Measurements from ENCODE around the gene ZCCHC14.
"Not testable (repeated sequence)": the region's sequence is repeated elsewhere in the genome, so short reads cannot be mapped to it uniquely, and the experiment has no call there.

The ZCCHC14 gene

DNA sequence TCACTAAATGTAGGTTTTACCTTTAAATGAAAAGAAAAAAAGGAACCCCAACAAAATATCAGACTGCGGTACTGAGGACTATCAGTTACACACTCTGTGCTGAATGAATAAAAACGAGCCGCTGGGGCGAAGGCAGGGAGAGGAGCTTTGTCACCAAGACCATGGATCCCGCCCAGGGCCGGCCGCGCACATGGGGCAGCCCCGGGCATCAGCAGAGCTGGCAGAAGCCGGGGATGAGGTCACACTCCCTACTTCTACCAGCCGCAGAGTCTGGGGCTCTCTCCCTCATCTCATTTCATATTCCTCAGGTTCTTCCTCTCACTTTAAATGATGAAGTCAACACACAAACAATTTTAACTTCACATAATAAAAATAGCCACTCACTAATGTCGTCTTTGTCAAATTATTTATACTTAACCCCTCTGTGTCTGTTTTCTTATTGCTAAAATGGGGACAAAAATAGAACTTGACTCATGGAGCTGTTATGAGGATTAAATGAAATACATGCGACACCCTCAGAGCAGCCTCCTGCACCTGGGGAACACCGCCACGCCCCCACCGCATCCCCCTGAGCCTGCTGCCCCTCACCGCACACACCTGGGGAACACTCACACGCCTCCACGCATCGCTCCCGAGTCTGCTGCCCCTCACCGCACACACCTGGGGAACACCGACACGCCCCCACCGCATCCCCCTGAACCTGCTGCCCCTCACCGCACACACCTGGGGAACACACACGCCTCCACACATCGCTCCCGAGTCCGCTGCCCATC is 15.4 kb downstream of the ZCCHC14 start:
- not testable (repeated sequence) for DNase-seq (ENCODE audit: low read depth)

DNA sequence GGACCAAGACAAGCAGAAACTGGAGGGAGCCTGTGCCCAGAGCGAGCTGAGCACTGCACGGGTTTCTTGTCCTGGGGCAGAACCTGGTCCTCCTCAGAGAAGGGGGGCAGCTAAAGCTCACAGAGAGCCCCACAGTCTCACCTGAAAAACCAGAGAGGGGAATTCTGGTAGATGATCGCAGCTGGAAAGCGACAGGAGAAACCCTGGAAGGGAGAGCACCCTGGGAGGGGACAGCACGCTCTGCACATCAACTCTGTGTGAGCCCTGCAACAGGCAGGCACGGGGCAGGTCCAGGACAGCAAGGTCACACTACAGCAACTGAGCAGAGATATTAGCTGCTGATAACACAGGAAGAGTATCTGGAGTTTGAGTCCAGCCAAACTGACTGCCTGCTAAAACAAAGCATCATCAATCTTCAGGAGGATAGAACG is 18.2 kb downstream of the ZCCHC14 start:
- no peak for DNase-seq (ENCODE audit: low read depth)

DNA sequence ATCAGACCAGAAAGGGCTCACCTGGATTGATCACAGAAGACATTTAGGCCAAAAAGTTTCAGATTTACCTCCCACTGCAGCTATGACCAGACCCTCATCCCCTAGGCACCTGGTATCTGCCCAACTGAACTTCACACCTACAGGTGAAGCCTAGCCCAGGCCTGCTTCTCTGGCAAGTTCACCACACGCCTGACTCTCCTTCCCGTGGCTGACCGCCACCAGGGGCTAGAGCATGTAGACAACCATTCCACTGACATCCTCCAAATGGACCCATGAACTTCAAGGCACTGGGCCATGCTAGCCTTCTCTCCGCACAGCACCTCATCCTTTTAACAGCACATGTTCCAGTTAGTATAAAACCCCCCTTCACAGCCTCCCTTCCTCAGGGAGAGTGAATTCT is 18.8 kb downstream of the ZCCHC14 start:
- DNase-seq (ENCODE audit: low read depth), result no peak

DNA sequence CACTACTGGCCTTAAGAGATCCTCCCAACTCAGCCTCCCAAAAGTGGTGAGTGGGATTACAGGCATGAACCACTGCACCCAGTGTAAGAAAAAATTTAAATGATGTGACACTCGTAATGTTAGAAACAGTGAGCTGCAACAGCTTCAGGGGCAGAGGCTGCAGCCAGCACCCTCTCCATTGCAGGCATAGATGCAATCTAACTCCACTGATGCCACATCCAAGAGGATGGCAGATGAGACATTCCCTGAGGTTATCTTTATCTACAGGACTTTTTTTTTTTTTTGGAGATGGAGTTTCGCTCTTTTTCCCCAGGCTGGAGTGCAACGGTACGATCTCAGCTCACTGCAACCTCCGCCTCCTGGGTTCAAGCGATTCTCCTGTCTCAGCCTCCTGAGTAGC is 19.9 kb downstream of the ZCCHC14 start:
- DNase-seq (ENCODE audit: low read depth), result no peak

DNA sequence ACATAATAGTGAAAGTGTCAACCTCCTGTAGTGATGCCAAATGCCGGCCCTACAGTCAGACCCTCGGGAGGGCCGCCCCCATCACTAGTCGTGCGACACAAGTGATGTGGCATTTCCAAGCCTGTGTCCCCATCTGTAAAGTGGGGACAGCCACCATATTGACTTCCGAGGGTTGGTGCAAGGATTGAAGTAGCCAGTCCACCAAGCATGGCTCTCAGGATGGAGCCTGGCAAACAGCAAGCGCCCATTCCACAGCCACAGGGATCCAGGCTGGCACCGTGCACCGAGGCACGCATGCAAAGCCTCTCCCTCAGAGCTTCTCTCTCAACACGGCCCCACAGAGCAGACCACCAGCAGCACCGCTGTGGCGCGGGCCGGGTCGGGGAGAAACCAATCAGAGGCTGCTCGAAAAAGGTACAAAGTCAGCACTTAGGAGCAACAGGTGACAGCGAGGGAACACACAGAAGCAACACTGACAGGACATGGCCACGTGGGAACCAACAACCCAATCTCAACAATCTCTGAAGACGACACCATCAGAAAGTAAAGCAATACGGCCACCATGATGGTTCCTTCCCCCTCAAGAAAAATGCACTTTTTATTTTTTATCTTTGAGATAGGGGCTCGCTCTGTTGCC is 20.6 kb downstream of the ZCCHC14 start:
- no peak for DNase-seq (ENCODE audit: low read depth)

DNA sequence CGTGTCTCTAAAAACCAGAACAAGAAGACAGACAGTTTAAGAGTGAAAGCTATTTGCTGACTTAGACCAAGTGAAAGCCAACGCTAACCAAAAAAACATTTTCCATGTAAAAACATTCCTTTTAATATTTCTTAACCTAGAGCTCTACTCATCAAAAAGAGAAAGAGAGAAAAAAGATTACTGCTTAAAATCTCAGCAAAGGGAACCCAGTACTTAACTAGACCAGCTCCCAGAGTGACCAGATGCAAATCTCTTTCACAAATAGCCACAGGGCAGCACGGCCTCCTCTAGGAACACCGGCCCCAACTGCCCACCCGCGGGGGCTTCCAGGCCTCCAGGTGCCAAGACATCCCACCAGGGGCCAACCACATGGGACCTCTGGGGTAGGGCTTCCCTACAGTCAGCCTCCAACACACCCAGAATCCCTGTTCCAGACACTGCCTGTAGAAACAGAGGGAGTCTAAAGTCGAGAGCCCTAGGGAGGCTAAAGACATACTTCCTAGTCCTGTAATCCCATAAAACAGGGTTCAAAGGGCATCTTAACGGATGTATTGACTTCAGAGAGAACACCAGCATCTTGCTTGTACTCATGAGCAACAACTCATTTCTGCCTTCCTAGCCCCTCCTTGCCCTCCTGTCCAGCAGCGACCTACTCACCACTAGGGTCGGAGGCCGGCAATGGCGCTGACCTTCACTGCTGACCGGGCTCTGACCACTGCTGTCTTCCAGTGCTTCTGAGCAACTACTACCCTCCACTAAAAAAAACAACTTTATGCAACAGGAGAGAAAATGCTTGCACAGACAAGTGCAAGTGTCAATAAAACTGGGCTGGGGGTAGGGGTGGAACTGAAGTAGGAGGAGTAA is 21.3 kb downstream of the ZCCHC14 start:
- no peak for DNase-seq (ENCODE audit: low read depth)

DNA sequence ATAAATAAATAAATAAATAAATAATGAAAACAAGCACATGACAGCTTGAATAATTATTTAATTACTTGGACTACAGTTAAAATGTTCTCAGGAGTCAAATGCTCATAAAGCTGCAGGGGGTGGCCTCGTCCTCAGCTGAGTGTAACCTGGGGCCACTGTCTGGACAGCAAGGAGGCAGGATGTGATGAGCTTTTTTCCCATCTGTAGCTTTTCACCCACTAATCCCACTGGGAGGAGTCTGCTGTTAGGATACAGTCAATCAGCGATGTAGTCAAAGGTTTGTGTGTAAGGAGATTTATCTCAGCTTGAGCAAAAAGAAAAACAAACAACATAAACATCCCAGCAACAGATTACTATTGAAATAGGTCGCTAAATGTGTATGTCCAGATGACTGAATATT is 22.5 kb downstream of the ZCCHC14 start:
- no peak for DNase-seq (ENCODE audit: low read depth)

DNA sequence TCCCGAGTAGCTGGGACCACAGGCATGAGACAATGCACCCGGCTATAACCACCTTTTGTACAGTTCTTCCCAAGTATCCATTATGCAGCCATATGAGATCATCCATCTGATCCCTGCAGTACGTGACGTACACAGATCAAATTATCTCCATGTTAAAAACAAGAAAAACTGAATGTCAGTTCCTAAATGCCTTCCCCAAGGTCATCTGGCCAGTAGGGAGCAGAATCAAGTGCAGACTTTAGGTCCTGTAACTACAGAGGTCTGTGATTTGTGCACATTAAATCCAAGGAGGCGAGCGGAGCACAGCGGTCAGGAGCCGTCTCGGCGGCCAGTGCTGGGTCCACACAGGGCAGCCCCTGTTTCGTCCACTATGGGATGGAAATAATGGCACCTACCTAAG is 23.7 kb downstream of the ZCCHC14 start:
- no peak for DNase-seq (ENCODE audit: low read depth)

DNA sequence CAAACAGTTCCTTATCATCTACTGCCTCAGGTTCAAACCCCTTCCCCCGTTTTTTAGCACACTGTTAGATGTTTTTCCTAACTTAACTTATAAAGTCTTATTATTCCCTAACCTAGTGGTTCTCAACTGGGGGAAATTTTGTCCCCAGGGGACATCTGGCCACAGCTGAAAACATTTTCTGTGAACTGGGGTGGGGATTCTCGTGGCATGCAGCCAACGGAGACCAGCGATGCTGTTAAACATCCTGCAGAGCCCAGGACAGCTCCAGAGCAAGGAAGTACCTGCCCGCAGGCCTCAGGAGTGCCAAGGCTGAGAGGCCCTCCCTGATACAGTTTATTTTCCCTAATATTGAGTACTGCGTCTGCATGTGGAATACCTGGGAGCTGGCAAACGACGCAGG is 24.3 kb downstream of the ZCCHC14 start:
- DNase-seq (ENCODE audit: low read depth), result no peak

DNA sequence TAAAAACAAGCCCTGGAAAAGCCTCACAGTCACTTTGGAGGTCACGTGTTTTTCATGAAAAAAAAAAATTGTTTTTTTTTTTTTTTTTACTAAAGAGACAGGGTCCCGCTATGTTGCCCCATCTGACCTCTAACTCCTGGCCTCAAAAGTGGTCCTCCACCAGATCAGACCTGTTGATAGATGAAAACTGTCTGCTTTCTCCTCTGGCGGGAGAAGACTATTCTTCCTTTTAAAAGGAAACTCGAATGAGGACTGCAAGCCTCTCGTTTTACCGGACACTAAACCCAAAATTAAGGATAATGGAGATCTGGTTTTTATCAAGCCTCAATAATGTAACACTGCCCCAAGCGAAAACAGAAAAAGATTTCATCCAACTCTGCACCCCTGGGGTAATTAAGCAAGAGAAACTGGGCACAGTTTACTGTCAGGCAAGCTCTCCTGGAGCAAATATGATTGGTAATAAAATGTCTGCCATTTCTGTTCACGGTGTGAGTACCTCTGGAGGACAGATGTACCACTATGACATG is 25.8 kb downstream of the ZCCHC14 start:
- DNase-seq (ENCODE audit: low read depth), result no peak

DNA sequence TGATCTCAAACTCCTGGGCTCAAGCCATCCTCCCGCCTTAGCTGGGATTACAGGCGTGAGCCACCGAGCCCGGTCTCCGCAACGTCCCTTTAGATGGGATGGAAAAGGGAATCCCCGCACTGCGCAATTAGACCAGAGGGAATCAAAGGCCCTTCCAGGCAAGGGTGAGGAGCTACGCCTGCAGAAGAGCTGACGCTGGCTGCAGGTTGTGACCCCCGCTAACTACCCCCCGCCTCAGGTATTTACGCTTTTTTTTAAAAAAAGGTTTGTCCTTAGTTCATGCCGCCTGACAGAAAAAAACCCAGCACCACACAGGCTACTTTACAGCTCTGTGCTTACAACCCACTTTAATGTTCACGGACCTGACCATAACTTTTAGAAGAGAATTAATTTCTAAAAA is 26.9 kb downstream of the ZCCHC14 start:
- no peak for DNase-seq (ENCODE audit: low read depth)

DNA sequence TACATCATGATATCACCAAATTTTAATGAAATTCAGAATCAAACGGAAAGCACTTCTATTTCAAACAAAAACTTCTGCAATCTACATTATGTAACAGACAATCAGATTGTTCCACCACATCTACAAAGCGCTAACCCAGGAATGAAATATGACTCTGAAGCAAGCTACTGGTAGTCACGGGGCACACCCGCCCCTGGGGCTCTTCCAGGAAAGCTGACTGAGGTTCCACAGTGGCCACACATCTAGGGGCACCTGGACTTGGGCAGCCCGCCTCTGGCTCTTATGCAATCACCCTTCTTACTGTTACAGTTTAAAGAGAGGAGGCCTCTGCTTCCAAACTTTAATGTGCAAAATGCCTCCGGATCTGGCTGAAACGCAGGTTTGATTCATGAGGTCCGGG is 27.5 kb downstream of the ZCCHC14 start:
- DNase-seq (ENCODE audit: low read depth), result no peak

DNA sequence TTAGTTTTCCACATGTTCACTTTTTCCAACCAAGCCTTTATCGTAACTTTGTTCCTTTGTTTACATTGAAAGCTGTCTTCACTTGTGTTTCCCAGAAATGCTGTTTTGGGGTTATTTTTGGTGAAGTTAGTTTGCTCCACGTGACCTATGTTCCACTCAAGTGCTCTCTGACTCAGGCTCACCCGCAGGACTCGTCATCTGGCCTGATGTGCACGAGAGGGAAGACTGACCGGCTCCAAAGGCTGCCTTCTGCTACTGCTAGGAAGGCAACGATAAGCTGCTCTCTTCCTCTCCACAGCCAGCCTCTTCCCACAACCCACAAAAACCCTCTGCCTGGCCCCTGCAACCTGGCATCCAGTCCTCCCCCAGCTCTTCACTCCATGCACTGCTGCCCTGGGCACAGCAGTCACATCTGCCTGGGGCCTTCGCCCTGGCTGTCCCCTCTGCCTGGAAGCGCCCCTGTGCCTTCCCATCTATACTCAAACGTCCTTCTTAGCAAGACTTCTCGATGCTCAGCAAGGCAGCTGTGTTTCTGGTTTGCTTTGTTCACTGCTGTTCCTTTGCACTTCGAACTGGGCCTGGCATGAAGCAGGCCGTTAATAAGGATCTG is 28.0 kb downstream of the ZCCHC14 start:
- peak; percentile 51 for DNase-seq (ENCODE audit: low read depth)

DNA sequence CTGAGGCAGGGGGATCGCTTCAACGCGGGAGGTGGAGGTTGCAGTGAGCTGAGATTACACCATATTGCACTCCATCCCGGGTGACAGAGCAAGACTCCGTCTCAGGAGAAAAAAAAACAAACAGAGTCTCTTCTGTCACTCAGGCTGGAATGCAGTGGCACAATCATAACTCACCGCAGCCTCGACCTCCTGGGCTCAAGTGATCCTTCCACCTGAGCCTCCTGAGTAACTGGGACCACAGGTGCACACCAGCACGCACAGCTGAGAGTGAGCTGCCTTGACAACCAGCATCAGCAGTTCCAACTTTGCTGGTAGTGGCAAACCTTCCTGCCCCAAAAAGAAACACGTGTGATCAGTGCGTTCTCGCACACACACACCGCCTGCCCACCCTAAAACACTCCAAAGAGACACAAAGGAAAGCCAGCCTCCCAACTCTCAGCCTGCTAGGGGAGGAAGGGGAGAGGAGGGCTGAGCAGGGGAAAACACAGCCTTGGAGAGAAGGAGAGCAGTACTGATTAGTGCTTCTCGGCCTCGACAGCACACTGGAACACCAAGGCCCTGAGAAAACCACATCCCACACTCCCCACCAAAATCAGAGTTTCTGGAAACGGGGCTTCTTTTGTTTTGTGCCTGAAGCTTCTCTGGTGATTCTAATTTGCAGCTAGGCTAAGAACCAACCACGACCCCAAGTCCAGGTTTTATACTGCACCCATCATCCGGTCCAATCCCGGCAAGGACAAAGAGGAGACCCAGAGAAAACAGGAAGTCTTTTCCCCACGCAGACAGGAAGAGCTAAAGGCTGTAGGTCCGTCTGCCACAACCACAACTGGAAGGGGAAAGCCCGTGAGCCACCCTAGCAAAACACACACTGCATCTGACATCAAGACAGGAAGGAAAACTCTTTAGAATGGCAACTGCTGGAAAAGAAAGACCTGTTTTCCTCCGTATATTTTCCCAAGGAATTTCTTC is 28.8 kb downstream of the ZCCHC14 start:
- DNase-seq (ENCODE audit: low read depth), result no peak

DNA sequence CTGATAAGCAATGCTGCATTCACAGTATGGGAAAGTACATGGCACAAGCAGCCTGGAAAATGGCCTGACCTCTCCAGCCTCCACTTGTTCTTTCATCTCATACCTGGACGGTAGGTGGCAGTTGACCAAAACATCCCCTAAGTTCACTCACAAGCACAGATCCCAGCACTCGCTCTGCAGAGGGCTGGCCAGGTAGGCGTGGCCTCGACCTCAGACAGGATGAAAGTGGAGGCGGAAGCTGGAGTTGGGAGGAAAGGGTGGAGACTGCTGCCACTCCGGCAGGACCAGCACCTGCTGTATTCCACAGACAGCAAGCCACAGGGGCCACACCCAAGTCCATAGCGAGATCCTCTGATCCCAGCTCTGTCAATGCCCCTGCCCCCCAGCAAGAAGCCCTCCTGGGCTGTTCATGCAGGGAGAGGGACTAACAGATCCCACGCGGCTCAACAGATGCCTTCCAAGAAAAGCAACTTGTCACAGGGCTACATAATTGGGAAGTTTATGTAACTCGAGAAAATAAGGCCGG is 31.3 kb downstream of the ZCCHC14 start:
- no peak for DNase-seq (ENCODE audit: low read depth)

DNA sequence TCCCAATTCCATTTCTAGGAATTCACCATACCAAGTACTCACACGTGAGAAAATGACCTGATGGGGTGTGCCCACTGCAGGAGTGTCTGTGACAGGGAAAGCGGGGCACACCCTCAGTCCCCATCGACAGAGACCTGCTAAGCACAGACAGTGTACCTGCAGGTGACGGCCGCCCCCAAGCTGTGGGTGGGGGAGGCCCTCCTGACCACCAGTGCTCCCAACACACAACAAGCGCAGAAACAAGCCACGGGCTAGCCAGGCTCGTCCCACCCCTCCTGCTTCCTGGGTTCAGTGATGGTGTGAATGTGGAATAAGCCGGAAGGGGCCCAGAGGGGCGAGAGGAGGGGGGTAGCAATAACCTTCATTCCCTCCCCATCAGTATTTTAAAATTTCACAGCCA is 31.9 kb downstream of the ZCCHC14 start:
- DNase-seq (ENCODE audit: low read depth), result no peak

DNA sequence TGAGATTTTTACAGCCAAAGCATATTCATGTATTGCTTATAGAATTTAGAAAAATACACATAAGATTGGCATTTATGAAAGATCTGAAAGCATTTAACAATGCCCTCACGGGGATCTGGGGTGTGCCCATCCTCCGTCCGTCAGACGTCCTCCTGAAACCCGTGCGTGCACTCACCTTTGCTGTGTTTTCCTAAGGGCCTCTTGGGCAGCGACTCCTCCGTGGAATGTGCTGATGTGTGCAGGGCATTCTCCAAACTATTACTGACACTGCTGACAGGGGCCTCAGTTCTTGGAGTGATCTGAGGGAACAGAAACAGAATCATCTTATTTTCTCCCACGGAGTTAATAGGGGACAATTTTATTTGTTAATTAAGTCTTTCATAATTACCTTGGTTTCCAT is 33.0 kb downstream of the ZCCHC14 start:
- DNase-seq (ENCODE audit: low read depth), result no peak

DNA sequence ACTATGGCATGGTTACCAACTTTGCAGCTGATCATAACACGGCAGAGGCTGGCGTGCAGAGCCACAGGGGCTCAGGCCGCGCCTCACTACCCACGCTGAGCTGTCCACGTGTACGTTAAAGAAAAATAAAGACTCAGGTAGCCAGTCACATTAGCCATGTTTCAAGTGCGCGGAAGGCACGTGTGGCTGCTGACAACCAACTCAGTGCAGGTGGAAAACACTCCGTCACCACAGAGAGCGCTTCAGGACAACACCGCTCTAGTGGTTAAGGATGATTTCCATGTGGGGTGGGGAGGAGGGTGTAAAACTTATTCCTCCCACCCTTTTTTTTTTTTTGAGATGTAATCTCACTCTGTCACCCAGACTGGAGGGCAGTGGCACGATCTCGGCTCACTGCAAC is 33.8 kb downstream of the ZCCHC14 start:
- no peak for DNase-seq (ENCODE audit: low read depth)

DNA sequence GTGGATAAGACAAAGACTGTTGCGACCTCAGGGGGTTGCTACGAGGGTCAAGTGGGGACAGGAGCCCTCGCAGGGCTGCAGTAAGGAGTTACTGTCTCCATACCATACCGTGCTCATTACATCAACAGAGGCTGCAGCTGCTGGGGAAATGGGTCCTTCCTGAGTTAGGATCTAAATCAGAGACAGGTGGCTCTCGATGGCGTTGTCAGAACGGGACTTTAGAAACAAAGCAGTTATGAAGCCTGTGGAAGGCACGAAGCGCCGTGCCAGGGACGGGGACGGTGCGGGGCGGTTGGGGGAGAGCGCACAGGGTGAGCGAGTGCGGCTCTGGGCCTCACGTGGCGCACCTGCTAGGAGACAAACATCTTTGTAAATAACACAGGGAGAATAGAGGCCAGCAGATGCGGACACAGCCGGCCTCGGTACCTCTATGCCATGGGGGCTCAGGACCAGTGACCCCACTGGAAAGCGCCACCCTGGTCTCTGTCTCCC is 34.4 kb downstream of the ZCCHC14 start:
- DNase-seq (ENCODE audit: low read depth), result no peak

DNA sequence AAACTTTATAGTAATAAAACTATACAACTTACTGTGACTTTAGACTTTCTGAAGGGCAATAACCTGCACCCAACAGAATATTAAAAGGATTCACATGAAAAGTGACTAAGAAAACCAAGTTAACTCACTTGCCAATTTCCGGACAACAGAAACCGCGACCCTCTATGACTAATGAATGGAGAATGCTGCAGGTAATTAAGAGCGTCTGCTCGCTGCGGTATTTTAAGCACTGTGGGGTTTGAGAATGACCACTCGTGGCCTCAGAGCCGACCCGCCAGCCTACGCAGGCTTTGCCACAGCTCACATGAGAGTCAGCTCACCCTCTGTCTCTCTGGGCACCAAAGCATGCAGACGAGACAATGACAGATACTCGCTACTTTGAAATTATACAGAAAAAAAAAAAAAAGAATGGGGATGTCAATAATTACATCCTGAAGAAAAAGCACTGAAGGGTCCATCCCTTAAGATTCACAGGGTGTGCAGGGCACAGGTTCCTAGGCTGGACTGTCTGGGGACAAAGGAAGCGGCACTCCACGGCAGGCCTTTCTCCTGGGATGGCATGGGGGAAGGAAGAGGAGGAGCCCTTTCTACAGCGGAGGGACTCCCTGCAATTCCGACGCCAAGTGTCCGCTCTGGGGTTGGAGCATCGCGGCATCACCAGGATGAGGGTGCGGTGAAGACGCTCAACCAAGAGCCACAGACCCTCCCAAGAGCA is 35.0 kb downstream of the ZCCHC14 start:
- peak; percentile 89 for DNase-seq (ENCODE audit: low read depth)
